Ovary (tissue), 9 donors: ENCODE results near the gene RGPD4. TPM values are rescaled to one million over a fixed set of nuclear protein-coding genes. Genes with fewer than 3 reads are reported as not detected.

Experiments used
- DNase-seq, 5 donors: peaks; one replicate each; pipeline ENCODE4 v3.0.0-alpha.2; 2019 to 2020
- H3K27ac ChIP-seq, 2 donors: fragments of 200-600 bp; one replicate each; pipeline versions ENCODE4 v1.5.1 to v1.8.0; 2019 to 2022
- H3K27me3 ChIP-seq: fragments of 200-600 bp; one replicate; pipeline ENCODE4 v1.8.0; 2022
- H3K36me3 ChIP-seq: fragments of 200-600 bp; sonication (generic); one replicate; pipeline ENCODE4 v1.5.1; 2019
- H3K4me1 ChIP-seq: one replicate; pipeline ENCODE4 v1.8.1; 2013; ENCODE audit warnings: mild to moderate bottlenecking, moderate library complexity; ENCODE audit not compliant: insufficient read depth
- H3K4me3 ChIP-seq: fragments of 200-600 bp; sonication (generic); one replicate; pipeline ENCODE4 v1.5.1; 2017
- H3K9me3 ChIP-seq, 2 donors: fragments of 200-600 bp in 1 of 2; sonication (generic) in 1 of 2; one replicate each; pipeline versions ENCODE4 v1.5.1 to v1.8.1; 2013 to 2019; ENCODE audit warnings: mild to moderate bottlenecking in 1 of 2, moderate library complexity in 1 of 2
- CTCF ChIP-seq, 3 donors: fragments of 450-650 bp in 2 of 3; fragments of 200-600 bp in 1 of 3; IDR thresholded peaks; one replicate each; pipeline versions ENCODE4 v1.5.1 to v1.8.0; 2016 to 2022; ENCODE audit warnings: antibody characterized with exemption in 3 of 3, mild to moderate bottlenecking in 1 of 3
- EP300 ChIP-seq: sonication (generic); formaldehyde crosslinking; IDR thresholded peaks from one replicate; pipeline ENCODE4 v1.6.1; 2017; ENCODE audit warnings: antibody characterized with exemption
- POLR2A ChIP-seq: fragments of 450-650 bp; IDR thresholded peaks from one replicate; pipeline ENCODE4 v1.6.1; 2017; ENCODE audit warnings: antibody characterized with exemption, mild to moderate bottlenecking, moderate library complexity
- WGBS, 3 donors: extraction: QIAGEN DNeasy Blood & Tissue Kit in 1 of 3; methylation state at CpG; one replicate each; pipeline versions ENCODE4 v1.1.5 to v1.1.7; 2013 to 2017; 5-methylcytosine and 5-hydroxymethylcytosine counted together
- intact Hi-C, 4 donors: fragments of 100-400 bp; cut with DNase I; formaldehyde crosslinking; loops; one replicate each; pipeline versions ENCODE4 v1.11.0 to v1.15.1; 2022 to 2023
- polyA plus RNA-seq, 2 donors: library from polyadenylated mRNA; stranded (reverse); fragments of 200-250 nt in 1 of 2; fragments of 350-450 nt in 1 of 2; fragmentation: Illumina TruSeq in 1 of 2; extraction: RNeasy Lipid Tissue Mini Kit (QIAGEN cat#74804) in 1 of 2; gene quantifications; one replicate each; pipeline ENCODE4 v1.2.3, GENCODE V29; 2013 to 2014
- total RNA-seq, 7 donors: library from RNA; depleted of rRNA in 2 of 7; stranded (reverse); fragments of >200 nt in 2 of 7; fragmentation: NEBNext Ultra II Directional in 3 of 7; extraction: Animal tissue kit (Norgen Biotek cat#: 25700) in 3 of 7; gene quantifications; one replicate each; pipeline versions ENCODE4 v1.1.0 to v1.2.4, GENCODE V29; 2016 to 2023
- donor health status: DM: no; HTN: no; CAD: no; lungs with moderate emphysema.
- donor health status: DM: no; HTN: no; CAD: no.
- donor health status: Bipolar disorder and iron deficiency.
- donor health status: DM: yes; HTN: yes; CAD: no.
- donor health status: DM: no; HTN: no; CAD: no.
- donor health status: DM: yes; HTN: yes; CAD: no.

RGPD4 gene
- total and polyA plus RNA-seq, 9 donors, result 0.10 to 0.23 (median 0.20) TPM; not detected in 6

- Histone ChIP-seq H3K27ac (no peak overlapping the region), H3K4me3 (no peak overlapping the region), H3K27me3 (no peaks in the 10 kb centered on the region), H3K4me1 (no peaks in the 10 kb centered on the region), H3K36me3 (no peaks in the 10 kb centered on the region), H3K9me3 (no peaks in the 10 kb centered on the region)
- TF ChIP-seq EP300, result no peak
- no peak for TF ChIP-seq CTCF (IDR thresholded peaks at IDR 0.05)
- TF ChIP-seq POLR2A, result no peak
- WGBS, 3 donors, result 59 to 72% (median 69%) methylated on average over 3 of the region's 3 CpGs
- intact Hi-C loops, result no loop called here
- DNase-seq, result no peak
Measured at GRCh38 chr2:107809835-107810234, 16.9 kb upstream of the RGPD4 start.

DNA sequence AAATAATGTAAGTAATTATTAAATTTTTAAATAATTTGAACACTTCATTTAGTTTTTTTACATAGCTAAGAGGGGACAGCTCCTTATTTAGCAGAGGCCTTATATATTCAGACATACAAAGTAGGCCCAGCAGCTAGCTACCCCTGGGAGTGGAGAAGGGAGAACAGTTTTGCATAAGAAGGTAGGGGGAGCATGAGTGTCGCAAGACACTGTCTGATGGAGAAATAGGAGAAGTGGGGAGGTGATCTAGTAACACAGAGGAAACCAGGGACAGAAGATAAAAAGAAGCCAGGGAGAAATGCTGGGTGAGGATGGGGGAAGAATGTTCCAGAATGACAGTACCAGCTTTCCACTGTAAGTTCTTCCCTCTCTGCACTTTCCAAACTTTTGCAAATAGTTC, 16.0 kb upstream of the RGPD4 start:
- Histone ChIP-seq H3K9me3 (no peaks in the 10 kb centered on the region), H3K4me1 (no peaks in the 10 kb centered on the region), H3K27me3 (no peaks in the 10 kb centered on the region), H3K27ac (no peak overlapping the region), H3K36me3 (no peaks in the 10 kb centered on the region), H3K4me3 (no peak overlapping the region)
- DNase-seq, result no peak
- intact Hi-C loops, result no loop called here
- 71 to 82% (median 72%) methylated on average over 1 of the region's 1 CpG for WGBS, 3 donors
- no peak for TF ChIP-seq EP300
- TF ChIP-seq POLR2A, result no peak
- TF ChIP-seq CTCF (IDR thresholded peaks at IDR 0.05), result no peak

DNA sequence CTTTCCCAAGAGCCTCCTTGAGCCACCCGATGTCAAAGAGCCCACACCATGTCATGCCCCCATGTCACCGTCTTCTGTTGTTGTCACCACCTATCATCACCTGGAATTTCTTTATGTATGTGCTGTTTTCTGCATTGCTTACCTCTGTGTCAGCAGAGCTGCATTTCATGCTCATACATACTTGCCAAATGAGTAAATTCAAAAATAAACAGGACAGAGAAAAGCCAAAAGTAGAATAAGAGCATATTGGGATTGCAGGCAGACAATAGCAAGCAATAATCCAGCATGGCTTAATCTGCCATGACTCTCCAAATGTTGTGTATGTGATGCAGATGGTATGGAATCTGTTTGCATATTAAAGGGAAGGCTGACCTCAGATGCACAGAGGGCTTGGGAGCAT, 15.3 kb upstream of the RGPD4 start:
- Histone ChIP-seq H3K4me1 (no peaks in the 10 kb centered on the region), H3K27ac (no peak overlapping the region), H3K36me3 (no peaks in the 10 kb centered on the region), H3K9me3 (no peaks in the 10 kb centered on the region), H3K4me3 (no peak overlapping the region), H3K27me3 (no peaks in the 10 kb centered on the region)
- intact Hi-C loops, result no loop called here
- TF ChIP-seq POLR2A, result no peak
- DNase-seq, result no peak
- 83 to 87% (median 86%) methylated on average over 2 of the region's 2 CpGs for WGBS, 3 donors

- intact Hi-C loops, result no loop called here
- Histone ChIP-seq H3K27ac (no peak overlapping the region), H3K4me1 (no peaks in the 10 kb centered on the region), H3K27me3 (no peaks in the 10 kb centered on the region), H3K36me3 (no peaks in the 10 kb centered on the region), H3K9me3 (no peaks in the 10 kb centered on the region), H3K4me3 (no peak overlapping the region)
- WGBS, 3 donors, result 80 to 87% (median 82%) methylated on average over 5 of the region's 5 CpGs
- DNase-seq, result no peak
- no peak for TF ChIP-seq EP300
- no peak for TF ChIP-seq CTCF (IDR thresholded peaks at IDR 0.05)
- no peak for TF ChIP-seq POLR2A
Measured at GRCh38 chr2:107812006-107812405, 14.7 kb upstream of the RGPD4 start.

DNA sequence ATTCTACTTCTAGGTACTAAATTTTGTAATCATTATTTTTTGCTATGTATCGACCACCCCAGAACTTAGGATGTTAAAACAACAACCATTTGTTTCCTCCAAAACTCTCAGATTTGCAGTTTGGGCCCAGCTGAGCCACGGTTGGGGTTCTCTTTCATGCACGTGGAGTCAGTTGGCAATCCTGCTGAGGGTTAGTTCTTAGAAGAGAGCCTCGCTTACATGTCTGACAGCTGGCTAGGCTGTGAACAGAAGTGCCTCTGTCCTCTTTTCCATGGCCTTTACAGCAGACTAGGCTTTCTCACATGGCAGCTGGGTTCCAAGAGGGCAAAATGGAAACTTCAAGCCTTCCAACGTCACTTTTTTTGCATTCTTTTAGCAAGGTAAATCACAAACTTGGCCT, 9.3 kb upstream of the RGPD4 start:
- 63 to 71% (median 63%) methylated on average over 5 of the region's 5 CpGs for WGBS, 3 donors
- Histone ChIP-seq H3K4me3 (no peak overlapping the region), H3K27ac (no peak overlapping the region), H3K27me3 (no peaks in the 10 kb centered on the region), H3K4me1 (no peaks in the 10 kb centered on the region), H3K36me3 (no peaks in the 10 kb centered on the region), H3K9me3 (no peaks in the 10 kb centered on the region)
- intact Hi-C loops, result no loop called here
- no peak for TF ChIP-seq EP300
- no peak for TF ChIP-seq CTCF (IDR thresholded peaks at IDR 0.05)
- TF ChIP-seq POLR2A, result no peak
- DNase-seq, result no peak
